ENCODE results near the gene ATMIN. TPM values are rescaled to one million over a fixed set of nuclear protein-coding genes. Genes with fewer than 3 reads are reported as not detected.

ATMIN gene
- total RNA-seq, 1 experiment from 2014 or later, result 46.7 TPM

- Histone ChIP-seq H3K9me3 (ENCODE audit: control insufficient read depth in 1 of 2, insufficient read depth in 1 of 2, low read depth in 1 of 2, low read length in 2 of 2) (no peaks in the 10 kb centered on the region), H4K20me1 (ENCODE audit: insufficient read depth) (no peaks in the 10 kb centered on the region), H2AFZ (ENCODE audit: low read depth, low read length, poor library complexity, severe bottlenecking) (peak overlapping the region; percentile 62), H3K79me2 (ENCODE audit: insufficient read depth, low read length) (peaks cover 42% of the 10 kb centered on the region), H3K9me2 (ENCODE audit: insufficient read depth) (no peaks in the 10 kb centered on the region), H3K36me3 (ENCODE audit: control insufficient read depth in 1 of 2, insufficient read depth in 2 of 2, low read length in 2 of 2) (no peaks in the 10 kb centered on the region; a peak in 2 of 4 replicates), H3K4me3 (replicated peaks in 1 of 2; ENCODE audit: low read depth in 1 of 2, low read length in 2 of 2) (peak overlapping the region; percentile 1 to 26), H3K4me1 (ENCODE audit: control insufficient read depth in 1 of 2, insufficient read depth in 2 of 2, low read length in 2 of 2) (peaks cover 0 to 33% of the 10 kb centered on the region in 2 experiments; a peak in 3 of 4 replicates), H3K27ac (ENCODE audit: low read depth, low read length) (peak overlapping the region; percentile 23; the same call in 1 of the 2 replicates), H3K4me2 (ENCODE audit: low read length) (peak overlapping the region; percentile 71), H3K27me3 (ENCODE audit: insufficient read depth, low read length) (no peaks in the 10 kb centered on the region), H3K9ac (ENCODE audit: low read length) (0 out of 2 replicates have a peak overlapping the region, but pooled peaks have one; percentile 5)
- ChIA-PET POLR2A (no interaction called here), RAD21 (ENCODE audit: low non-redundant PET in 1 of 2, low total read pairs in 2 of 2, uncharacterized antibody in 2 of 2, unreplicated experiment in 2 of 2) (no interaction called here), CTCF (no interaction called here)
- ATAC-seq (0 out of 2 replicates have a peak, but pooled peaks have one; percentile 0), DNase-seq (ENCODE audit: low read depth, low spot score) (no peak)
- BruUV-seq (replicated peaks), result no TSS peak
- intact Hi-C loops (cut with micrococcal nuclease), result loop anchor here (1.0 to 5.0 kb wide), 4 partner anchors 20 to 216 kb away; partner anchors contain the start of genes C16orf46, CENPN and GAN
- TF ChIP-seq MAX (IDR thresholded peaks at IDR 0.05) (0 out of 2 replicates have a peak, but pooled peaks have one; percentile 18), POLR2AphosphoS5 (IDR thresholded peaks at IDR 0.05; ENCODE audit: low read depth, low read length) (no peak)
Measured at GRCh38 chr16:81096715-81097208, 61.1 kb downstream of the ATMIN start.

Other genes with a start within 250 kb of the ATMIN start
- gene CDYL2, start 231.2 kb upstream of the ATMIN start, total RNA-seq (2021; ENCODE audit: unreplicated experiment), result 0.10 TPM
- gene CMC2, start 29.0 kb upstream of the ATMIN start, total RNA-seq (2021; ENCODE audit: unreplicated experiment), result 119 TPM
- gene CENPN, start 28.6 kb upstream of the ATMIN start, total RNA-seq (2021; ENCODE audit: unreplicated experiment), result 76.7 TPM
- gene C16orf46, start 41.4 kb downstream of the ATMIN start, total RNA-seq (2021; ENCODE audit: unreplicated experiment), result 1.7 TPM
- gene GCSH, start 60.6 kb downstream of the ATMIN start, total RNA-seq (2021; ENCODE audit: unreplicated experiment), result 117 TPM
- gene BCO1, start 202.8 kb downstream of the ATMIN start, total RNA-seq (2021; ENCODE audit: unreplicated experiment), result not detected

Measured in HCT116 (cell line).